ENCODE data around the gene DUSP18. TPM values are rescaled to one million over a fixed set of nuclear protein-coding genes. Genes with fewer than 3 reads are reported as not detected.

DUSP18 gene
- total and polyA plus RNA-seq, 2 of the 4 experiments (the other 2 are of a cell fraction) = 14.9 TPM

DNA sequence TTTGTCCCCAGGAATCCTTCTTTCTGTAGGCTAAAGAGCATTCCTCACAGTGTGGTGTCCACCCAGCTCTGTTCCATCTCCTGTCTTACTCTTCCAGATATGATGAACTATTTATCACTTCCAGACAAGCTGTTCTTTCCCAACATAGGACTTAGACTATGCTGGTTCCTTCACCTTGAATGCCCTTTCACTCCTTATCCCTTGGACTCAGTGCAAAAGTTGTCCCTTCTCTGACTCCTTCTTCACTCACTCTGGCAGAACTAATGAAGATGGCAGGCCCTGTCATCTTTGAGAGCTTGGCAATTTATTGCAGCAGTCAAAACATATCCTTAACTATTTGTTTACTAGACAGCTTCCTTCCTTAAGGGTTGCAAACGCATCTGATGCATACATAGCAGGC is 23.5 kb upstream of the DUSP18 start:
- no peak overlapping the region for H2BK120ac ChIP-seq (ENCODE audit: low read depth, low read length)
- no peak overlapping the region for H2BK20ac ChIP-seq (ENCODE audit: low read depth, low read length)
- no peak overlapping the region for H2BK5ac ChIP-seq (ENCODE audit: low read depth, low read length, poor library complexity, severe bottlenecking)
- H4K91ac ChIP-seq (ENCODE audit: insufficient read depth, low read depth, low read length) = no peak overlapping the region
- H3K23ac ChIP-seq (ENCODE audit: low read depth, low read length) = no peak overlapping the region
- H3K36me3 ChIP-seq (ENCODE audit: control insufficient read depth, insufficient read depth, low read length) = no peaks in the 10 kb centered on the region
- H3K4me1 ChIP-seq (ENCODE audit: control insufficient read depth, insufficient read depth, low read length) = peaks cover 3% of the 10 kb centered on the region; the same call in 1 of the 2 replicates
- intact Hi-C loops (cut with micrococcal nuclease) = no loop called here
- no peak overlapping the region for H3K4me3 ChIP-seq (ENCODE audit: insufficient read depth, low read depth, low read length)
- 20% methylated on average over 1 of the region's 1 CpG; no CpG with 5 or more reads in 1 of the 2 experiments for WGBS, 2 experiments (ENCODE audit: extremely low coverage in 2 of 2, insufficient read length in 1 of 2)
- TF ChIP-seq RFX5 (IDR thresholded peaks at IDR 0.05; ENCODE audit: low read depth, low read length) (no peak), MAFK (IDR thresholded peaks at IDR 0.05; ENCODE audit: low read depth, low read length) (no peak), FOS (IDR thresholded peaks at IDR 0.05; ENCODE audit: low read depth, low read length) (no peak), POLR2A (IDR thresholded peaks at IDR 0.05; ENCODE audit: low read depth, low read length) (no peak)
- dilution Hi-C loops (cut with HindIII; ENCODE audit: low sequenced_read_pairs, unreplicated experiment) = no loop called here
- no peak overlapping the region for H3K27ac ChIP-seq (ENCODE audit: insufficient read depth, low read length)
- H3K14ac ChIP-seq (replicated peaks; ENCODE audit: low read depth, low read length) = no peak overlapping the region
- CTCF ChIA-PET = interaction anchor here (0.8 to 1.0 kb wide), 2 partner anchors 12 to 64 kb away, joined by 3 to 4 read pairs; no protein-coding TSS in a partner anchor
- H2BK15ac ChIP-seq (ENCODE audit: low read depth, low read length) = no peak overlapping the region
- no peaks in the 10 kb centered on the region for H4K20me1 ChIP-seq (ENCODE audit: insufficient read depth, low read length)
- H3K4ac ChIP-seq (ENCODE audit: low read depth, low read length) = no peak overlapping the region
- no peak overlapping the region for H3K4me2 ChIP-seq (ENCODE audit: low read depth, low read length)
- DNase-seq = no peak
- no peaks in the 10 kb centered on the region; the same call in 1 of the 2 replicates for H3K27me3 ChIP-seq (ENCODE audit: control insufficient read depth, insufficient read depth, low read length)
- H3K9me3 ChIP-seq (ENCODE audit: control insufficient read depth, insufficient read depth, low read length) = no peaks in the 10 kb centered on the region
- no TSS peak for BruUV-seq (replicated peaks)
- no peak overlapping the region for H3K18ac ChIP-seq (ENCODE audit: low read depth, low read length)
- no peaks in the 10 kb centered on the region; a peak in 1 of 4 replicates for H3K79me1 ChIP-seq (ENCODE audit: low read depth in 1 of 2, low read length in 2 of 2)
- H3K56ac ChIP-seq (ENCODE audit: extremely low read depth, insufficient read depth, low read length) = no peak overlapping the region
- H2AK9ac ChIP-seq (replicated peaks; ENCODE audit: low read depth, low read length, poor library complexity) = no peak overlapping the region
- no peak overlapping the region for H4K8ac ChIP-seq (ENCODE audit: low read depth in 2 of 2, low read length in 2 of 2)
- no peak overlapping the region for H4K5ac ChIP-seq (ENCODE audit: low read depth, low read length)
- H2AK5ac ChIP-seq (ENCODE audit: low read depth, low read length) = no peak overlapping the region
- in situ Hi-C loops (cut with MboI; ENCODE audit: low sequenced_read_pairs) = no loop called here
- POLR2A ChIA-PET (ENCODE audit: unreplicated experiment) = no interaction called here
- ATAC-seq (ENCODE audit: low read depth) = no peak
- H3K9ac ChIP-seq (ENCODE audit: low read depth, low read length) = no peak overlapping the region
- H2AFZ ChIP-seq (replicated peaks; ENCODE audit: low read length, poor library complexity) = no peak overlapping the region
- H3K9me1 ChIP-seq (ENCODE audit: insufficient read depth, low read length) = peaks cover 2% of the 10 kb centered on the region; the same call in 1 of the 2 replicates
